GM06990 (cell line): Measurements from ENCODE around the gene SYN1.

Experiments
- DNase-seq: peaks from one replicate; pipeline ENCODE4 v3.0.0-alpha.2; 2011; ENCODE audit not compliant: insufficient read length; ENCODE audit errors: extremely low read depth
- H3K27me3 ChIP-seq: replicated peaks from 2 replicates; pipeline ENCODE4 v1.6.0; 2011; ENCODE audit warnings: low read length; ENCODE audit not compliant: control insufficient read depth, insufficient read depth
- H3K36me3 ChIP-seq: 2 replicates; pipeline ENCODE4 v1.5.1; 2011; ENCODE audit warnings: low read length; ENCODE audit not compliant: control insufficient read depth, insufficient read depth
- H3K4me3 ChIP-seq: replicated peaks from 2 replicates; pipeline ENCODE4 v1.5.1; 2011; ENCODE audit warnings: low read depth, mild to moderate bottlenecking, control low read depth, low read length
- TF ChIP-seq, protein P1 (sequence below): IDR thresholded peaks from 2 replicates; pipeline ENCODE4 v1.5.1; 2011; ENCODE audit warnings: low read length, control low read depth, mild to moderate bottlenecking, inconsistent platforms; ENCODE audit not compliant: insufficient read depth, poor library complexity, severe bottlenecking

SYN1 gene

DNA sequence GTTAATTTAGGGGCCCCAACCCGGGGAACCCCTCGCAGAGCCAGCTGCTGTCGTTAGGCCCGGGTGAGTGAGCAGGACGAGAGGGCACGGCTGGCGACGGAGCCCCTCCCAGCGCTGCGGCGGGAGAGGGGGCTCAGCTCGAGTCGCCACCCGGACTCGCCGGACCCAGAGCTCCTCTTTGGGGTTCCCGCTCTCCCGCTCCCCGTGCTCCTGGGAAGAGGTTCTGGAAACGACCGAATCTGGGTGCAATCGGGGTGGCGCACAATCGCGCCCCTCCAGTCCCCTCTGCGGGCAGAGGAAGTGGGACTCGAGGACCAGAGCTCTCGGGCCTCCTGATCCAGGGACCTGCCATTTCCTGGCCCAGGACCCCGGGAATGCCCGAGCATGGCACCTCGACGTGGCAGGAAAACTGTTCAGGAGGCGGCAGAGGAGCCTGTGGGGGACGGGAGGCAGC, 95.9 kb downstream of the SYN1 start:
- peak overlapping the region; percentile 62 for H3K4me3 ChIP-seq
- TF ChIP-seq, protein P1, sequence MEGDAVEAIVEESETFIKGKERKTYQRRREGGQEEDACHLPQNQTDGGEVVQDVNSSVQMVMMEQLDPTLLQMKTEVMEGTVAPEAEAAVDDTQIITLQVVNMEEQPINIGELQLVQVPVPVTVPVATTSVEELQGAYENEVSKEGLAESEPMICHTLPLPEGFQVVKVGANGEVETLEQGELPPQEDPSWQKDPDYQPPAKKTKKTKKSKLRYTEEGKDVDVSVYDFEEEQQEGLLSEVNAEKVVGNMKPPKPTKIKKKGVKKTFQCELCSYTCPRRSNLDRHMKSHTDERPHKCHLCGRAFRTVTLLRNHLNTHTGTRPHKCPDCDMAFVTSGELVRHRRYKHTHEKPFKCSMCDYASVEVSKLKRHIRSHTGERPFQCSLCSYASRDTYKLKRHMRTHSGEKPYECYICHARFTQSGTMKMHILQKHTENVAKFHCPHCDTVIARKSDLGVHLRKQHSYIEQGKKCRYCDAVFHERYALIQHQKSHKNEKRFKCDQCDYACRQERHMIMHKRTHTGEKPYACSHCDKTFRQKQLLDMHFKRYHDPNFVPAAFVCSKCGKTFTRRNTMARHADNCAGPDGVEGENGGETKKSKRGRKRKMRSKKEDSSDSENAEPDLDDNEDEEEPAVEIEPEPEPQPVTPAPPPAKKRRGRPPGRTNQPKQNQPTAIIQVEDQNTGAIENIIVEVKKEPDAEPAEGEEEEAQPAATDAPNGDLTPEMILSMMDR = no peak

GRCh38 chrX:47523297-47523696, 96.4 kb downstream of the SYN1 start:
- Histone ChIP-seq H3K4me3 (peak overlapping the region; percentile 62), H3K27me3 (no peaks in the 10 kb centered on the region)
- TF ChIP-seq, protein P1 = peak; percentile 64

More for the DNA sequence above, 95.9 kb downstream of the SYN1 start:
- no peak for DNase-seq
- no peaks in the 10 kb centered on the region for H3K27me3 ChIP-seq
- H3K36me3 ChIP-seq = no peaks in the 10 kb centered on the region

More at GRCh38 chrX:47523297-47523696, 96.4 kb downstream of the SYN1 start:
- DNase-seq = peak; percentile 85
- H3K36me3 ChIP-seq = no peaks in the 10 kb centered on the region
